HepG2 (cell line): ENCODE measurements around the gene IGF2. TPM values are rescaled to one million over a fixed set of nuclear protein-coding genes. Genes with fewer than 3 reads are reported as not detected.

Experiments used
- DR1 ChIP-seq: sonication (generic); formaldehyde crosslinking; IDR thresholded peaks from 2 replicates; pipeline ENCODE4 v1.8.0; 2021; ENCODE audit warnings: mild to moderate bottlenecking, missing genetic modification reagents, inconsistent platforms
- DZIP1 ChIP-seq: sonication (generic); formaldehyde crosslinking; IDR thresholded peaks from 2 replicates; pipeline ENCODE4 v1.5.0; 2020; ENCODE audit warnings: mild to moderate bottlenecking, missing genetic modification reagents
- GMEB1 ChIP-seq: sonication (generic); formaldehyde crosslinking; IDR thresholded peaks from 2 replicates; pipeline ENCODE4 v1.5.1; 2020; ENCODE audit warnings: missing genetic modification reagents, mild to moderate bottlenecking, borderline replicate concordance
- MLXIP ChIP-seq: sonication (generic); formaldehyde crosslinking; IDR thresholded peaks from 2 replicates; pipeline ENCODE4 v1.9.0; 2021; ENCODE audit warnings: missing genetic modification reagents, borderline replicate concordance
- MTERF4 ChIP-seq: sonication (generic); formaldehyde crosslinking; IDR thresholded peaks from 2 replicates; pipeline ENCODE4 v1.8.0; 2023; ENCODE audit warnings: mild to moderate bottlenecking, missing genetic modification reagents
- RFX3 ChIP-seq: IDR thresholded peaks from 2 replicates; pipeline ENCODE4 v1.6.1; 2016; ENCODE audit warnings: missing biosample characterization, missing genetic modification reagents
- SP4 ChIP-seq: sonication (generic); formaldehyde crosslinking; IDR thresholded peaks from 2 replicates; pipeline ENCODE4 v1.8.1; 2023; ENCODE audit warnings: mild to moderate bottlenecking, missing genetic modification reagents
- SRSF1 ChIP-seq: fragments of 200-400 bp; formaldehyde crosslinking; optimal IDR thresholded peaks from 2 replicates; pipeline ENCODE3; 2017; ENCODE audit warnings: mild to moderate bottlenecking, low read depth, low read length, moderate library complexity
- TARDBP ChIP-seq: sonication (generic); formaldehyde crosslinking; IDR thresholded peaks from 2 replicates; pipeline ENCODE4 v1.8.0; 2022; ENCODE audit warnings: mild to moderate bottlenecking, missing genetic modification reagents
- ZHX1 ChIP-seq: sonication (generic); formaldehyde crosslinking; IDR thresholded peaks from 2 replicates; pipeline ENCODE4 v1.8.1; 2022; ENCODE audit warnings: low read depth, mild to moderate bottlenecking, missing genetic modification reagents
- ZNF431 ChIP-seq: sonication (generic); formaldehyde crosslinking; IDR thresholded peaks from 2 replicates; pipeline ENCODE4 v1.9.0; 2022; ENCODE audit warnings: missing genetic modification reagents, low read depth, mild to moderate bottlenecking, borderline replicate concordance
- ZNF660 ChIP-seq: sonication (generic); formaldehyde crosslinking; IDR thresholded peaks from 2 replicates; pipeline ENCODE4 v1.5.1; 2020; ENCODE audit warnings: mild to moderate bottlenecking, low read depth, missing genetic modification reagents, borderline replicate concordance
- ZNF766 ChIP-seq: sonication (generic); formaldehyde crosslinking; IDR thresholded peaks from 2 replicates; pipeline ENCODE4 v1.5.0; 2020; ENCODE audit warnings: missing genetic modification reagents, borderline replicate concordance
- polyA plus RNA-seq, 8 experiments: library from polyadenylated mRNA; depleted of rRNA in 3 of 8; stranded (reverse) in 7 of 8; unstranded in 1 of 8; fragments of >200 nt; fragmentation: Illumina TruSeq in 4 of 8; extraction: Trizol in 4 of 8; gene quantifications; 2 replicates each; pipeline versions ENCODE4 v1.2.1 to v1.2.3, GENCODE V29; 2011 to 2016; ENCODE audit warnings: low read depth in 4 of 8, missing spikeins in 1 of 8, mixed read lengths in 1 of 8; ENCODE audit not compliant: insufficient read depth in 1 of 8
- total RNA-seq, 5 experiments: library from RNA; depleted of rRNA; stranded (reverse); fragments of >200 nt; fragmentation: Illumina TruSeq; extraction: Trizol; gene quantifications; 2 replicates each; pipeline ENCODE4 v1.2.3, GENCODE V29; 2016; ENCODE audit warnings: low read depth in 1 of 5
- TF ChIP-seq, protein P1 (sequence below), 2 experiments: sonication (generic) in 1 of 2; formaldehyde crosslinking in 1 of 2; IDR thresholded peaks; 2 replicates each; pipeline versions ENCODE4 v1.4.0 to v1.6.1; 2018 to 2020; ENCODE audit warnings: missing genetic modification reagents in 2 of 2, borderline replicate concordance in 1 of 2, low read depth in 1 of 2, mild to moderate bottlenecking in 1 of 2, missing biosample characterization in 1 of 2

Gene IGF2
- total and polyA plus RNA-seq, 2 of the 13 experiments (the other 11 are each of a cell fraction or from before 2014, with no cell fraction given) = 79.1 to 254 TPM

DNA sequence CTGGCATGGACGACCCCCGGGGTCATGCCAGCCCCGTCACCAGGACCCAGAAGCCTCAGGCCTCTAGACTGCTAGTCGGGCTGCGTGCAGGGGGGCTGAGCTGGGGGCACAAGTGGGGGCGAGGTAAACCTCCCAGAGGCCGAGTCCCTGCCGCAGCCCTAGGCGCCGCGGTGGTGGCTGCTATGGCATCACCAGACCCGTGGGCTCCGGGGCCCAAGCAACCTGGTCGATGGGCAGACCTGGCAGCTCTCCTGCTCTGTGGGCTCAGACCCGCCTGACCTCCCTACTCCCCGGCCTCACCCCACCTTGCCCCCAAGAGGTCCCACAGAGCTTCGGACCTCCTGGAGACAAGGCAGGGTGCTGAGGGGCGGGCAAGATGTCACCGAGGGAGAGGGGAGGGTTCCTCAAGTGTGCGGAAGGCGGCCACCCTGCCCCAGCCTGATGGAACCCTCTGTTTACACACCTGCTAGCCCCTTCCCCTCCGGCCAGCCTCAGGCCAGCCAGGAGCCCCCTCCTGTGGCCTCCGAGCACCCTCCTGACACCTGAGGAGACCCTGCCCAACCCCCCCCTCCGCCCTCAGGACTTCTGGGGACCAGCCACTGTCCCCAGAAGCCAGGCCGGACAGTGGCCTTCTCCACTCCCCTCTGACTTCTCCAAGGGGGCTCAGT is 9.4 kb downstream of the IGF2 start (continued):
- peak; percentile 11; the same call in 1 of the 2 replicates for TF ChIP-seq ZNF431 (CRISPR knock-in tag)
- TF ChIP-seq SP4 (CRISPR knock-in tag) = no peak
- TF ChIP-seq MTERF4 (CRISPR knock-in tag) = peak; percentile 15; the same call in 1 of the 2 replicates
- no peak for TF ChIP-seq ZNF766 (CRISPR knock-in tag)
- TF ChIP-seq, protein P1, sequence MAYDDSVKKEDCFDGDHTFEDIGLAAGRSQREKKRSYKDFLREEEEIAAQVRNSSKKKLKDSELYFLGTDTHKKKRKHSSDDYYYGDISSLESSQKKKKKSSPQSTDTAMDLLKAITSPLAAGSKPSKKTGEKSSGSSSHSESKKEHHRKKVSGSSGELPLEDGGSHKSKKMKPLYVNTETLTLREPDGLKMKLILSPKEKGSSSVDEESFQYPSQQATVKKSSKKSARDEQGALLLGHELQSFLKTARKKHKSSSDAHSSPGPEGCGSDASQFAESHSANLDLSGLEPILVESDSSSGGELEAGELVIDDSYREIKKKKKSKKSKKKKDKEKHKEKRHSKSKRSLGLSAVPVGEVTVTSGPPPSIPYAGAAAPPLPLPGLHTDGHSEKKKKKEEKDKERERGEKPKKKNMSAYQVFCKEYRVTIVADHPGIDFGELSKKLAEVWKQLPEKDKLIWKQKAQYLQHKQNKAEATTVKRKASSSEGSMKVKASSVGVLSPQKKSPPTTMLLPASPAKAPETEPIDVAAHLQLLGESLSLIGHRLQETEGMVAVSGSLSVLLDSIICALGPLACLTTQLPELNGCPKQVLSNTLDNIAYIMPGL (CRISPR knock-in tag; IDR thresholded peaks at IDR 0.05; ENCODE audit: borderline replicate concordance in 1 of 2, low read depth in 1 of 2) = no peak; a peak in 2 of 4 replicates
- TF ChIP-seq DZIP1 = peak; percentile 80
- TF ChIP-seq GMEB1 (CRISPR knock-in tag) = 0 out of 2 replicates have a peak, but pooled peaks have one; percentile 4
- peak; percentile 83 for TF ChIP-seq ZHX1 (CRISPR knock-in tag)
- TF ChIP-seq ZNF660 (CRISPR knock-in tag) = peak; percentile 52; the same call in 1 of the 2 replicates
- TF ChIP-seq TARDBP (CRISPR knock-in tag) = peak; percentile 71
- no peak for TF ChIP-seq DR1 (CRISPR knock-in tag)
- TF ChIP-seq MLXIP (CRISPR knock-in tag) = no peak
- no peak for TF ChIP-seq RFX3 (CRISPR knock-in tag)
- no peak for TF ChIP-seq SRSF1
